Thyroid gland (tissue), 4 donors: ENCODE results near the gene PLPP3. TPM values are rescaled to one million over a fixed set of nuclear protein-coding genes. Genes with fewer than 3 reads are reported as not detected.
A peak's percentile ranks its signal among the peaks of the same experiment; 100 is the strongest.

Experiments
- DNase-seq, 2 donors: peaks; one replicate each; pipeline ENCODE4 v3.0.0-alpha.2; 2019
- H3K27ac ChIP-seq, 3 donors: fragments of 200-600 bp; sonication (generic); 1 replicate in 2 of 3; 2 replicates in 1 of 3; pipeline ENCODE4 v1.5.1; 2016 to 2019; ENCODE audit warnings: mild to moderate bottlenecking in 1 of 3, moderate library complexity in 1 of 3
- H3K27me3 ChIP-seq: fragments of 200-600 bp; sonication (generic); one replicate; pipeline ENCODE4 v1.5.1; 2019
- H3K36me3 ChIP-seq, 2 donors: fragments of 200-600 bp; sonication (generic); one replicate each; pipeline ENCODE4 v1.5.1; 2016 to 2019
- H3K4me1 ChIP-seq, 2 donors: fragments of 200-600 bp; sonication (generic); one replicate each; pipeline ENCODE4 v1.5.1; 2017 to 2019
- H3K4me3 ChIP-seq, 3 donors: fragments of 200-600 bp; sonication (generic); replicated peaks in 1 of 3; 1 replicate in 2 of 3; 2 replicates in 1 of 3; pipeline ENCODE4 v1.5.1; 2016; ENCODE audit warnings: mild to moderate bottlenecking in 1 of 3
- H3K9me3 ChIP-seq: fragments of 200-600 bp; sonication (generic); one replicate; pipeline ENCODE4 v1.5.1; 2017
- CTCF ChIP-seq, 6 experiments: fragments of 200-600 bp in 3 of 6; fragments of 450-650 bp in 3 of 6; sonication (generic) in 3 of 6; IDR thresholded peaks; one replicate each; pipeline ENCODE4 v1.5.1; 2016 to 2019; ENCODE audit warnings: antibody characterized with exemption in 6 of 6, mild to moderate bottlenecking in 2 of 6, inconsistent platforms in 1 of 6, moderate library complexity in 1 of 6
- POLR2A ChIP-seq, 2 donors: fragments of 450-650 bp; IDR thresholded peaks; one replicate each; pipeline ENCODE4 v1.6.1; 2017; ENCODE audit warnings: antibody characterized with exemption in 2 of 2, mild to moderate bottlenecking in 2 of 2, moderate library complexity in 1 of 2
- WGBS, 2 donors: methylation state at CpG; one replicate each; pipeline ENCODE4 v1.1.5; 2017; 5-methylcytosine and 5-hydroxymethylcytosine counted together
- intact Hi-C: fragments of 100-400 bp; cut with DNase I; formaldehyde crosslinking; loops from one replicate; pipeline ENCODE4 v1.15.1; 2023
- total RNA-seq, 4 donors: library from RNA; depleted of rRNA; stranded (reverse); fragments of >200 nt; gene quantifications; one replicate each; pipeline ENCODE4 v1.2.3, GENCODE V29; 2016

Gene PLPP3
- total RNA-seq, 4 donors from 2014 or later: 257 to 764 (median 675) TPM

GRCh38 chr1:56477164-56478111, 101.9 kb downstream of the PLPP3 start:
- H3K27me3 ChIP-seq: no peaks in the 10 kb centered on the region
- H3K9me3 ChIP-seq: no peaks in the 10 kb centered on the region
- DNase-seq: peak; percentile 82 to 88
- H3K36me3 ChIP-seq: no peaks in the 10 kb centered on the region
- no peak for TF ChIP-seq CTCF (IDR thresholded peaks at IDR 0.05)
- peak in 1 of 2 donors; percentile 59 for TF ChIP-seq POLR2A (IDR thresholded peaks at IDR 0.05)
- intact Hi-C loops: no loop called here
- peak overlapping the region in 2 of 3 donors; percentile 49 to 57 for H3K4me3 ChIP-seq
- peaks cover 9 to 27% of the 10 kb centered on the region in 2 donors for H3K4me1 ChIP-seq
- H3K27ac ChIP-seq: peak overlapping the region; percentile 87 to 97 (median 91)
- 3 to 7% methylated on average over 29 to 41 of the region's 62 CpGs for WGBS, 2 donors

GRCh38 chr1:56473582-56474270, 105.6 kb downstream of the PLPP3 start:
- TF ChIP-seq POLR2A (IDR thresholded peaks at IDR 0.05) (no peak), CTCF (IDR thresholded peaks at IDR 0.05) (no peak)
- peak; percentile 53 to 58 for DNase-seq
- Histone ChIP-seq H3K27ac (peak overlapping the region in 1 of 3 donors; percentile 43), H3K9me3 (no peaks in the 10 kb centered on the region), H3K4me3 (no peak overlapping the region), H3K36me3 (no peaks in the 10 kb centered on the region), H3K4me1 (peaks cover 9 to 43% of the 10 kb centered on the region in 2 donors), H3K27me3 (no peaks in the 10 kb centered on the region)
- WGBS, 2 donors: 59 to 63% methylated on average over 3 of the region's 3 CpGs
- intact Hi-C loops: no loop called here

GRCh38 chr1:56472860-56473259, 106.5 kb downstream of the PLPP3 start:
- Histone ChIP-seq H3K27ac (no peak overlapping the region), H3K36me3 (no peaks in the 10 kb centered on the region), H3K9me3 (no peaks in the 10 kb centered on the region), H3K27me3 (no peaks in the 10 kb centered on the region), H3K4me1 (peaks cover 9 to 38% of the 10 kb centered on the region in 2 donors), H3K4me3 (no peak overlapping the region)
- no peak for DNase-seq
- 90 to 92% methylated on average over 3 of the region's 3 CpGs for WGBS, 2 donors
- TF ChIP-seq POLR2A (IDR thresholded peaks at IDR 0.05) (no peak), CTCF (IDR thresholded peaks at IDR 0.05) (no peak)
- intact Hi-C loops: no loop called here

- intact Hi-C loops: no loop called here
- WGBS, 2 donors: 61% methylated on average over 5 of the region's 5 CpGs
- H3K4me3 ChIP-seq: no peak overlapping the region
- H3K36me3 ChIP-seq: no peaks in the 10 kb centered on the region
- H3K27ac ChIP-seq: peak overlapping the region in 1 of 3 donors; percentile 39
- no peak for DNase-seq
- peaks cover 0 to 29% of the 10 kb centered on the region in 2 donors for H3K4me1 ChIP-seq
- TF ChIP-seq CTCF (IDR thresholded peaks at IDR 0.05) (no peak), POLR2A (IDR thresholded peaks at IDR 0.05) (no peak)
- no peaks in the 10 kb centered on the region for H3K9me3 ChIP-seq
- no peaks in the 10 kb centered on the region for H3K27me3 ChIP-seq
These were observed 109.6 kb downstream of the PLPP3 start for GRCh38 chr1:56469640-56470371.
